ENCODE results near the gene TAAR9. TPM values are rescaled to one million over a fixed set of nuclear protein-coding genes. Genes with fewer than 3 reads are reported as not detected.

Gene TAAR9
- polyA plus RNA-seq, 3 donors from 2014 or later = not detected

DNA sequence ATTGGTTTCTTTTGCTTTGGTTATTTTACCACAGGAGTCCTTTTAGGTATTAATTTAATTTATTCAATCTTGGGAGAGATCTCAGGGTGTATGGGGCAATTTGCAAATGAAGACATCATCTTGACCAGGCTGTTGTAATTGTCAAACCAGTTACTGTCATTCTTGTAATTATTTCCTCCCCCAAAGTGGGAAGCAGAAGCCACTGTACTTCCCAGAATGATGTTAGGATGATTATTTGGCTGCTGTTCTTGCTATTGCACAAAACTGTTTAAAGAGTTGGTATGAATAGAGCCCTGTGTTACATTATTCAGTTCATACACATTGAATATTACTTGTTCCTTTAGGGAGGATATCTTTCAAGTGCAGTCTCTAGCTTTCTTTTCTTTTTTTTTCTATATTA is 33.7 kb downstream of the TAAR9 start:
- Mint-ChIP-seq H3K27ac (no peak overlapping the region), H3K4me3 (no peak overlapping the region), H3K27me3 (ENCODE audit: low read depth in 3 of 3) (peaks cover 2 to 18% (median 7%) of the 10 kb centered on the region in 3 donors), H3K36me3 (no peaks in the 10 kb centered on the region), H3K4me1 (no peaks in the 10 kb centered on the region), H3K9me3 (peaks cover 0 to 2% (median 0%) of the 10 kb centered on the region in 6 donors)
- DNase-seq = no peak

DNA sequence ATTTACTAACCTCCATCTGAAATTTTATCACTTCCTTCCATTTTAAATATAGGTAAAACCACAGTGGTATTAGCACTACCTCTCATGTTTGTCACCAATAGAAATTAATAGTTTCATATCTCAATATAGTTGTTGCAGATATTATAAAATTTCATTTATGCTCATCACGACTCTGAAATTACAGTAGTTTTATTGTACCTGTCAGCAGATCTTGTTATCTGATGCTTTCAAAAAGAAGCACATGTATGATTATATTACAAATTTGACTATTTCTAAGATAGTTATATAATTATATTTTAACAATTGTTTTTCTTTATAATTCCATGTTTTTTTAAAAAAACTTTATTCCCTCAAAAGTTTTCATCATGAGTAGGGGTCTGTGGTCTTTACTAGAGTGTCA is 46.6 kb downstream of the TAAR9 start:
- H3K9me3 Mint-ChIP-seq = peaks cover 0 to 9% (median 0%) of the 10 kb centered on the region in 6 donors
- no peak overlapping the region for H3K4me3 Mint-ChIP-seq
- H3K27ac Mint-ChIP-seq = no peak overlapping the region
- no peak for DNase-seq
- peaks cover 4 to 10% (median 8%) of the 10 kb centered on the region in 3 donors for H3K27me3 Mint-ChIP-seq (ENCODE audit: low read depth in 3 of 3)
- H3K36me3 Mint-ChIP-seq = no peaks in the 10 kb centered on the region
- no peaks in the 10 kb centered on the region for H3K4me1 Mint-ChIP-seq

DNA sequence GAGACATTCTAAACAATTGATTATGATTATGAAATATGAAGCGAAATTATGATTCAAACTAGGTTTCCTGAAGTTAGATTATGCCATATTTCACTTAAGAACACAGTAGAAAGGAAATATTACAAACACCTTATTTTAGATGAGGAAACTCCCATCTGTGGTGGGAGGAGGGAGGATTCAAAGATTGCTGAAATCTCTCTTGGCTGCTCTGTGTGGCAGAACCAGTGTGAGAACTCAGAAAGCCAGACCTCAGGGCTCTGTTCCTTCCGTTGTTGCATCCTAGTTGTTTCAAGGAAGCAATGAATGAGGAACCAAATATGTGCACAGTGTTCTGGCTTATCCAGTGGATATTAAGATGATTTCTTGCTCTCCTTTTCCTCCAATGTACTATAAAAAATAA is 49.3 kb downstream of the TAAR9 start:
- no peak overlapping the region for H3K27ac Mint-ChIP-seq
- H3K4me3 Mint-ChIP-seq = no peak overlapping the region
- H3K9me3 Mint-ChIP-seq = peaks cover 0 to 10% (median 0%) of the 10 kb centered on the region in 6 donors
- DNase-seq = no peak
- H3K27me3 Mint-ChIP-seq (ENCODE audit: low read depth in 3 of 3) = peaks cover 1 to 10% (median 1%) of the 10 kb centered on the region in 3 donors
- no peaks in the 10 kb centered on the region for H3K4me1 Mint-ChIP-seq
- H3K36me3 Mint-ChIP-seq = no peaks in the 10 kb centered on the region

Other genes starting within 250 kb of the TAAR9 start
- gene MOXD1, start 136.8 kb upstream of the TAAR9 start, polyA plus RNA-seq = not detected
- 10 to 100 TPM; 25.5 to 37.2 (median 29.8) TPM for gene STX7, start 25.2 kb upstream of the TAAR9 start, polyA plus RNA-seq
- not detected for gene TAAR8, start 14.4 kb downstream of the TAAR9 start, polyA plus RNA-seq
- not detected for gene TAAR6, start 32.0 kb downstream of the TAAR9 start, polyA plus RNA-seq
- not detected for gene TAAR5, start 51.5 kb downstream of the TAAR9 start, polyA plus RNA-seq
- not detected for gene TAAR2, start 86.0 kb downstream of the TAAR9 start, polyA plus RNA-seq
- gene TAAR1, start 120.9 kb downstream of the TAAR9 start, polyA plus RNA-seq = not detected
- under 1 TPM in 1 of 3 donors, not detected in 2; 0.21 TPM for gene VNN1, start 175.8 kb downstream of the TAAR9 start, polyA plus RNA-seq
- 10 to 100 TPM; 46.8 to 63.6 (median 46.9) TPM for gene VNN2, start 219.6 kb downstream of the TAAR9 start, polyA plus RNA-seq

All from immature natural killer cell (primary cell).